ENCODE results near the gene EXOC8. TPM values are rescaled to one million over a fixed set of nuclear protein-coding genes. Genes with fewer than 3 reads are reported as not detected.

EXOC8 gene
- total RNA-seq, 1 donor from 2014 or later = 12.5 TPM

- Histone ChIP-seq H3K36me3 (ENCODE audit: control insufficient read depth in 3 of 3, insufficient read depth in 3 of 3, low read length in 3 of 3) (peaks cover 2 to 8% (median 4%) of the 10 kb centered on the region in 3 donors), H3K9ac (ENCODE audit: low read depth in 1 of 3, low read length in 3 of 3) (peak overlapping the region; percentile 92 to 99 (median 95)), H3K27me3 (ENCODE audit: control insufficient read depth in 3 of 3, insufficient read depth in 3 of 3, low read length in 3 of 3) (no peaks in the 10 kb centered on the region), H3K4me1 (ENCODE audit: control insufficient read depth in 3 of 3, insufficient read depth in 3 of 3, low read length in 3 of 3) (peaks cover 42 to 51% (median 43%) of the 10 kb centered on the region in 3 donors), H3K4me3 (ENCODE audit: low read length in 3 of 3) (peak overlapping the region; percentile 98 to 99 (median 99)), H3K9me3 (ENCODE audit: control insufficient read depth in 3 of 3, low read length in 3 of 3) (no peaks in the 10 kb centered on the region), H3K27ac (ENCODE audit: low read depth, low read length) (peak overlapping the region; percentile 0)
These were observed 1.7 kb downstream of the EXOC8 start for GRCh38 chr1:231335663-231336602.

- H3K4me1 ChIP-seq (ENCODE audit: control insufficient read depth in 3 of 3, insufficient read depth in 3 of 3, low read length in 3 of 3) = peaks cover 42 to 51% (median 43%) of the 10 kb centered on the region in 3 donors
- no peak overlapping the region for H3K27ac ChIP-seq (ENCODE audit: low read depth, low read length)
- no peaks in the 10 kb centered on the region for H3K9me3 ChIP-seq (ENCODE audit: control insufficient read depth in 3 of 3, low read length in 3 of 3)
- peak overlapping the region in 1 of 3 donors; percentile 4 for H3K9ac ChIP-seq (ENCODE audit: low read depth in 1 of 3, low read length in 3 of 3)
- no peaks in the 10 kb centered on the region for H3K27me3 ChIP-seq (ENCODE audit: control insufficient read depth in 3 of 3, insufficient read depth in 3 of 3, low read length in 3 of 3)
- H3K36me3 ChIP-seq (ENCODE audit: control insufficient read depth in 3 of 3, insufficient read depth in 3 of 3, low read length in 3 of 3) = peaks cover 0 to 5% (median 0%) of the 10 kb centered on the region in 3 donors
- peak overlapping the region; percentile 38 to 98 (median 42) for H3K4me3 ChIP-seq (ENCODE audit: low read length in 3 of 3)
These were observed 2.7 kb downstream of the EXOC8 start for GRCh38 chr1:231334952-231335351.

GRCh38 chr1:231334079-231334666 lies 3.5 kb downstream of the EXOC8 start:
- Histone ChIP-seq H3K4me3 (ENCODE audit: low read length in 3 of 3) (peak overlapping the region; percentile 38 to 98 (median 42)), H3K27me3 (ENCODE audit: control insufficient read depth in 3 of 3, insufficient read depth in 3 of 3, low read length in 3 of 3) (no peaks in the 10 kb centered on the region), H3K9ac (ENCODE audit: low read depth in 1 of 3, low read length in 3 of 3) (peak overlapping the region in 2 of 3 donors; percentile 9 to 22), H3K9me3 (ENCODE audit: control insufficient read depth in 3 of 3, low read length in 3 of 3) (no peaks in the 10 kb centered on the region), H3K27ac (ENCODE audit: low read depth, low read length) (no peak overlapping the region), H3K36me3 (ENCODE audit: control insufficient read depth in 3 of 3, insufficient read depth in 3 of 3, low read length in 3 of 3) (peaks cover 0 to 5% (median 0%) of the 10 kb centered on the region in 3 donors), H3K4me1 (ENCODE audit: control insufficient read depth in 3 of 3, insufficient read depth in 3 of 3, low read length in 3 of 3) (peaks cover 36 to 46% (median 37%) of the 10 kb centered on the region in 3 donors)

- H3K27me3 ChIP-seq (ENCODE audit: control insufficient read depth in 3 of 3, insufficient read depth in 3 of 3, low read length in 3 of 3) = no peaks in the 10 kb centered on the region
- peaks cover 0 to 5% (median 0%) of the 10 kb centered on the region in 3 donors for H3K36me3 ChIP-seq (ENCODE audit: control insufficient read depth in 3 of 3, insufficient read depth in 3 of 3, low read length in 3 of 3)
- no peaks in the 10 kb centered on the region for H3K9me3 ChIP-seq (ENCODE audit: control insufficient read depth in 3 of 3, low read length in 3 of 3)
- peaks cover 25 to 41% (median 30%) of the 10 kb centered on the region in 3 donors for H3K4me1 ChIP-seq (ENCODE audit: control insufficient read depth in 3 of 3, insufficient read depth in 3 of 3, low read length in 3 of 3)
- H3K27ac ChIP-seq (ENCODE audit: low read depth, low read length) = no peak overlapping the region
- H3K4me3 ChIP-seq (ENCODE audit: low read length in 3 of 3) = no peak overlapping the region
- H3K9ac ChIP-seq (ENCODE audit: low read depth in 1 of 3, low read length in 3 of 3) = peak overlapping the region; percentile 4 to 23 (median 7)
These were observed 4.9 kb downstream of the EXOC8 start for GRCh38 chr1:231332761-231333160.

GRCh38 chr1:231329483-231329882 lies 8.2 kb downstream of the EXOC8 start:
- Histone ChIP-seq H3K27ac (ENCODE audit: low read depth, low read length) (no peak overlapping the region), H3K4me1 (ENCODE audit: control insufficient read depth in 3 of 3, insufficient read depth in 3 of 3, low read length in 3 of 3) (peaks cover 8 to 20% (median 8%) of the 10 kb centered on the region in 3 donors), H3K9me3 (ENCODE audit: control insufficient read depth in 3 of 3, low read length in 3 of 3) (no peaks in the 10 kb centered on the region), H3K9ac (ENCODE audit: low read depth in 1 of 3, low read length in 3 of 3) (no peak overlapping the region), H3K4me3 (ENCODE audit: low read length in 3 of 3) (no peak overlapping the region), H3K27me3 (ENCODE audit: control insufficient read depth in 3 of 3, insufficient read depth in 3 of 3, low read length in 3 of 3) (no peaks in the 10 kb centered on the region), H3K36me3 (ENCODE audit: control insufficient read depth in 3 of 3, insufficient read depth in 3 of 3, low read length in 3 of 3) (peaks cover 0 to 5% (median 0%) of the 10 kb centered on the region in 3 donors)

GRCh38 chr1:231327617-231328016 lies 10.0 kb downstream of the EXOC8 start:
- no peak overlapping the region for H3K9ac ChIP-seq (ENCODE audit: low read depth in 1 of 3, low read length in 3 of 3)
- peaks cover 0 to 2% (median 0%) of the 10 kb centered on the region in 3 donors for H3K36me3 ChIP-seq (ENCODE audit: control insufficient read depth in 3 of 3, insufficient read depth in 3 of 3, low read length in 3 of 3)
- no peak overlapping the region for H3K27ac ChIP-seq (ENCODE audit: low read depth, low read length)
- H3K9me3 ChIP-seq (ENCODE audit: control insufficient read depth in 3 of 3, low read length in 3 of 3) = no peaks in the 10 kb centered on the region
- no peaks in the 10 kb centered on the region for H3K27me3 ChIP-seq (ENCODE audit: control insufficient read depth in 3 of 3, insufficient read depth in 3 of 3, low read length in 3 of 3)
- no peak overlapping the region for H3K4me3 ChIP-seq (ENCODE audit: low read length in 3 of 3)
- peaks cover 0 to under 1% (median 0%) of the 10 kb centered on the region in 3 donors for H3K4me1 ChIP-seq (ENCODE audit: control insufficient read depth in 3 of 3, insufficient read depth in 3 of 3, low read length in 3 of 3)

- Histone ChIP-seq H3K9me3 (ENCODE audit: control insufficient read depth in 3 of 3, low read length in 3 of 3) (no peaks in the 10 kb centered on the region), H3K9ac (ENCODE audit: low read depth in 1 of 3, low read length in 3 of 3) (no peak overlapping the region), H3K4me3 (ENCODE audit: low read length in 3 of 3) (no peak overlapping the region), H3K27ac (ENCODE audit: low read depth, low read length) (no peak overlapping the region), H3K27me3 (ENCODE audit: control insufficient read depth in 3 of 3, insufficient read depth in 3 of 3, low read length in 3 of 3) (no peaks in the 10 kb centered on the region), H3K4me1 (ENCODE audit: control insufficient read depth in 3 of 3, insufficient read depth in 3 of 3, low read length in 3 of 3) (no peaks in the 10 kb centered on the region), H3K36me3 (ENCODE audit: control insufficient read depth in 3 of 3, insufficient read depth in 3 of 3, low read length in 3 of 3) (no peaks in the 10 kb centered on the region)
These were observed 11.4 kb downstream of the EXOC8 start for GRCh38 chr1:231326248-231326647.

- H3K9ac ChIP-seq (ENCODE audit: low read depth in 1 of 3, low read length in 3 of 3) = no peak overlapping the region
- no peak overlapping the region for H3K27ac ChIP-seq (ENCODE audit: low read depth, low read length)
- H3K36me3 ChIP-seq (ENCODE audit: control insufficient read depth in 3 of 3, insufficient read depth in 3 of 3, low read length in 3 of 3) = no peaks in the 10 kb centered on the region
- H3K4me3 ChIP-seq (ENCODE audit: low read length in 3 of 3) = no peak overlapping the region
- no peaks in the 10 kb centered on the region for H3K4me1 ChIP-seq (ENCODE audit: control insufficient read depth in 3 of 3, insufficient read depth in 3 of 3, low read length in 3 of 3)
- H3K27me3 ChIP-seq (ENCODE audit: control insufficient read depth in 3 of 3, insufficient read depth in 3 of 3, low read length in 3 of 3) = no peaks in the 10 kb centered on the region
- H3K9me3 ChIP-seq (ENCODE audit: control insufficient read depth in 3 of 3, low read length in 3 of 3) = no peaks in the 10 kb centered on the region
These were observed 13.0 kb downstream of the EXOC8 start for GRCh38 chr1:231324660-231325059.

- Histone ChIP-seq H3K4me3 (ENCODE audit: low read length in 3 of 3) (no peak overlapping the region), H3K36me3 (ENCODE audit: control insufficient read depth in 3 of 3, insufficient read depth in 3 of 3, low read length in 3 of 3) (no peaks in the 10 kb centered on the region), H3K9ac (ENCODE audit: low read depth in 1 of 3, low read length in 3 of 3) (no peak overlapping the region), H3K9me3 (ENCODE audit: control insufficient read depth in 3 of 3, low read length in 3 of 3) (no peaks in the 10 kb centered on the region), H3K27me3 (ENCODE audit: control insufficient read depth in 3 of 3, insufficient read depth in 3 of 3, low read length in 3 of 3) (no peaks in the 10 kb centered on the region), H3K27ac (ENCODE audit: low read depth, low read length) (no peak overlapping the region), H3K4me1 (ENCODE audit: control insufficient read depth in 3 of 3, insufficient read depth in 3 of 3, low read length in 3 of 3) (no peaks in the 10 kb centered on the region)
These were observed 14.6 kb downstream of the EXOC8 start for GRCh38 chr1:231322880-231323530.

Measured in skeletal muscle tissue (tissue), 4 donors.